IMR-90 (cell line): ENCODE data around the gene KRT34. TPM values are rescaled to one million over a fixed set of nuclear protein-coding genes. Genes with fewer than 3 reads are reported as not detected.
A peak's percentile ranks its signal among the peaks of the same experiment; 100 is the strongest.

ENCODE experiments used
- ATAC-seq: fragments of 200-7000 bp; cut with Tn5 transposase; 2 replicates; pipeline ENCODE4 v1.9.1; 2020; ENCODE audit warnings: low read depth, mild to moderate bottlenecking, moderate library complexity
- BruUV-seq: library from RNA; stranded (reverse); fragments of 400-500 nt; replicated peaks from 2 replicates; lab custom pipeline; 2021; lab: Mats Ljungman, UMichigan
- CTCF ChIA-PET: fragments of 300-600 bp; formaldehyde crosslinking; extraction: SDS; loops from one replicate; lab custom pipeline; 2021; ENCODE audit warnings: antibody characterized with exemption; lab: Yijun Ruan, JAX
- POLR2A ChIA-PET: fragments of 300-600 bp; sonication (Branson Sonifier 250); formaldehyde crosslinking; loops from one replicate; lab custom pipeline; 2022; ENCODE audit warnings: antibody characterized with exemption; ENCODE audit not compliant: unreplicated experiment; lab: Charles Lee
- DNase-seq: peaks from one replicate; pipeline ENCODE4 v3.0.0; 2013
- H2AFZ ChIP-seq: replicated peaks from 2 replicates; pipeline ENCODE3; 2013; ENCODE audit warnings: low read length, mild to moderate bottlenecking; ENCODE audit not compliant: poor library complexity
- H2AK5ac ChIP-seq: 2 replicates; pipeline ENCODE4 v1.6.1; 2013; ENCODE audit warnings: low read depth, low read length, inconsistent platforms
- H2AK9ac ChIP-seq: replicated peaks from 2 replicates; pipeline ENCODE3; 2013; ENCODE audit warnings: mild to moderate bottlenecking, low read depth, low read length, moderate library complexity; ENCODE audit not compliant: poor library complexity
- H2BK120ac ChIP-seq: 2 replicates; pipeline ENCODE4 v1.6.1; 2013; ENCODE audit warnings: low read depth, low read length, inconsistent platforms
- H2BK15ac ChIP-seq: 3 replicates; pipeline ENCODE4 v1.6.1; 2013; ENCODE audit warnings: low read depth, low read length, inconsistent platforms
- H2BK20ac ChIP-seq: 2 replicates; pipeline ENCODE4 v1.6.1; 2013; ENCODE audit warnings: low read depth, mild to moderate bottlenecking, inconsistent platforms, low read length, moderate library complexity
- H2BK5ac ChIP-seq: 2 replicates; pipeline ENCODE4 v1.6.1; 2013; ENCODE audit warnings: mild to moderate bottlenecking, low read depth, low read length, inconsistent platforms; ENCODE audit not compliant: poor library complexity, severe bottlenecking
- H3K14ac ChIP-seq: replicated peaks from 2 replicates; pipeline ENCODE4 v1.6.1; 2013; ENCODE audit warnings: low read depth, low read length, inconsistent platforms
- H3K18ac ChIP-seq: 2 replicates; pipeline ENCODE4 v1.6.1; 2013; ENCODE audit warnings: low read depth, low read length, control low read depth
- H3K23ac ChIP-seq: 2 replicates; pipeline ENCODE4 v1.6.1; 2013; ENCODE audit warnings: low read depth, low read length, inconsistent platforms
- H3K27ac ChIP-seq: 2 replicates; pipeline ENCODE4 v1.5.1; 2013; ENCODE audit warnings: mild to moderate bottlenecking, control low read depth, low read length; ENCODE audit not compliant: insufficient read depth
- H3K27me3 ChIP-seq: 2 replicates; pipeline ENCODE4 v1.6.1; 2013; ENCODE audit warnings: low read length; ENCODE audit not compliant: control insufficient read depth, insufficient read depth
- H3K36me3 ChIP-seq: 2 replicates; pipeline ENCODE4 v1.6.1; 2013; ENCODE audit warnings: low read length, mixed read lengths; ENCODE audit not compliant: control insufficient read depth, insufficient read depth
- H3K4ac ChIP-seq: 2 replicates; pipeline ENCODE4 v1.6.1; 2013; ENCODE audit warnings: low read depth, low read length, inconsistent platforms
- H3K4me1 ChIP-seq: 2 replicates; pipeline ENCODE4 v1.6.1; 2013; ENCODE audit warnings: low read length, mixed read lengths; ENCODE audit not compliant: control insufficient read depth, insufficient read depth
- H3K4me2 ChIP-seq: 2 replicates; pipeline ENCODE4 v1.6.1; 2013; ENCODE audit warnings: low read depth, mild to moderate bottlenecking, control low read depth, low read length, moderate library complexity
- H3K4me3 ChIP-seq: 2 replicates; pipeline ENCODE4 v1.5.1; 2013; ENCODE audit warnings: low read depth, mild to moderate bottlenecking, control low read depth, low read length, moderate library complexity; ENCODE audit not compliant: insufficient read depth
- H3K56ac ChIP-seq: 2 replicates; pipeline ENCODE4 v1.6.1; 2013; ENCODE audit warnings: low read length, inconsistent platforms; ENCODE audit not compliant: insufficient read depth; ENCODE audit errors: extremely low read depth
- H3K79me1 ChIP-seq, 2 experiments: 2 replicates each; pipeline ENCODE4 v1.6.1; 2013; ENCODE audit warnings: low read length in 2 of 2, inconsistent platforms in 1 of 2, low read depth in 1 of 2
- H3K9ac ChIP-seq: 2 replicates; pipeline ENCODE4 v1.6.1; 2013; ENCODE audit warnings: low read depth, low read length, control low read depth
- H3K9me1 ChIP-seq: 2 replicates; pipeline ENCODE4 v1.6.1; 2013; ENCODE audit warnings: low read length, inconsistent platforms; ENCODE audit not compliant: insufficient read depth
- H3K9me3 ChIP-seq: 2 replicates; pipeline ENCODE4 v1.6.1; 2013; ENCODE audit warnings: low read length; ENCODE audit not compliant: control insufficient read depth, insufficient read depth
- H4K20me1 ChIP-seq: 2 replicates; pipeline ENCODE4 v1.6.1; 2013; ENCODE audit warnings: low read length, inconsistent platforms; ENCODE audit not compliant: insufficient read depth
- H4K5ac ChIP-seq: 2 replicates; pipeline ENCODE4 v1.6.1; 2013; ENCODE audit warnings: mild to moderate bottlenecking, low read depth, low read length, control low read depth
- H4K8ac ChIP-seq, 2 experiments: 2 replicates each; pipeline ENCODE4 v1.6.1; 2013; ENCODE audit warnings: low read depth in 2 of 2, low read length in 2 of 2, control low read depth in 1 of 2, inconsistent platforms in 1 of 2
- H4K91ac ChIP-seq: 2 replicates; pipeline ENCODE4 v1.6.1; 2013; ENCODE audit warnings: low read depth, low read length, inconsistent platforms; ENCODE audit not compliant: insufficient read depth
- BHLHE40 ChIP-seq: fragments of 150-350 bp; IDR thresholded peaks from 2 replicates; pipeline ENCODE4 v1.6.1; 2016; ENCODE audit warnings: mild to moderate bottlenecking, low read depth, low read length
- CTCF ChIP-seq: conservative IDR thresholded peaks from 2 replicates; pipeline ENCODE4 v1.5.1; 2012; ENCODE audit warnings: mild to moderate bottlenecking, low read depth, low read length, improper control_type of control experiment
- FOS ChIP-seq: fragments of 150-350 bp; IDR thresholded peaks from 2 replicates; pipeline ENCODE4 v1.6.1; 2016; ENCODE audit warnings: low read depth, low read length
- MXI1 ChIP-seq: IDR thresholded peaks from 2 replicates; pipeline ENCODE4 v1.6.1; 2012; ENCODE audit warnings: low read depth, mild to moderate bottlenecking, low read length, moderate library complexity, borderline replicate concordance
- NFE2L2 ChIP-seq: fragments of 150-350 bp; IDR thresholded peaks from 2 replicates; pipeline ENCODE4 v1.6.1; 2016; ENCODE audit warnings: low read depth, mild to moderate bottlenecking, low read length
- POLR2A ChIP-seq: IDR thresholded peaks from 2 replicates; pipeline ENCODE4 v1.6.1; 2012; ENCODE audit warnings: mild to moderate bottlenecking, low read depth, low read length
- RFX5 ChIP-seq: IDR thresholded peaks from 2 replicates; pipeline ENCODE4 v1.8.0; 2012; ENCODE audit warnings: low read depth, mild to moderate bottlenecking, low read length, moderate library complexity
- WGBS, 2 experiments: methylation state at CpG; one replicate each; pipeline versions ENCODE4 v1.1.5 to v1.1.7; 2013; ENCODE audit warnings: missing lambda C conversion rate in 2 of 2; ENCODE audit not compliant: insufficient read length in 1 of 2; ENCODE audit errors: extremely low coverage in 2 of 2; 5-methylcytosine and 5-hydroxymethylcytosine counted together
- dilution Hi-C: fragments of 300-500 bp; cut with HindIII; formaldehyde crosslinking; loops from one replicate; pipeline ENCODE4 v1.14.3; 2018; ENCODE audit warnings: low sequenced_read_pairs; ENCODE audit not compliant: unreplicated experiment
- in situ Hi-C: fragments of 300-500 bp; cut with MboI; formaldehyde crosslinking; loops from 3 replicates; pipeline ENCODE4 v1.14.3; 2019; ENCODE audit warnings: low sequenced_read_pairs, inconsistent platforms, mixed read lengths
- intact Hi-C: fragments of 100-400 bp; cut with micrococcal nuclease; formaldehyde crosslinking; loops from 2 replicates; pipeline ENCODE4 v1.10.0; 2022
- polyA plus RNA-seq, 3 experiments: library from polyadenylated mRNA; depleted of rRNA; stranded (reverse); fragments of >200 nt; gene quantifications; 2 replicates each; pipeline ENCODE4 v1.2.3, GENCODE V29; 2012; ENCODE audit warnings: low replicate concordance in 1 of 3
- total RNA-seq: library from RNA; depleted of rRNA; stranded (reverse); fragments of >200 nt; gene quantifications from 2 replicates; pipeline ENCODE4 v1.2.3, GENCODE V29; 2012
- TF ChIP-seq, protein P1 (sequence below): fragments of 150-350 bp; IDR thresholded peaks from 2 replicates; pipeline ENCODE4 v1.6.1; 2017; ENCODE audit warnings: mild to moderate bottlenecking, antibody characterized with exemption, low read length, low read depth

The KRT34 gene
- total and polyA plus RNA-seq, 2 of the 4 experiments (the other 2 are of a cell fraction), result 3.4 to 3.6 TPM

- Histone ChIP-seq H2BK120ac (peak overlapping the region; percentile 77; the same call in 1 of the 2 replicates), H3K4ac (peak overlapping the region; percentile 49; the same call in 1 of the 2 replicates), H3K36me3 (no peaks in the 10 kb centered on the region), H3K9me3 (no peaks in the 10 kb centered on the region), H4K91ac (no peak overlapping the region), H3K56ac (no peak overlapping the region), H4K20me1 (no peaks in the 10 kb centered on the region), H2BK20ac (peak overlapping the region; percentile 72; the same call in 1 of the 2 replicates), H3K4me3 (no peak overlapping the region), H3K79me1 (no peaks in the 10 kb centered on the region), H2AFZ (no peak overlapping the region), H3K14ac (peak overlapping the region; percentile 41; the same call in 1 of the 2 replicates), H2BK15ac (no peak overlapping the region; the same call in 2 of the 3 replicates), H2BK5ac (no peak overlapping the region), H3K9me1 (no peaks in the 10 kb centered on the region; the same call in 1 of the 2 replicates), H3K27me3 (no peaks in the 10 kb centered on the region), H3K4me1 (peaks cover 5% of the 10 kb centered on the region; the same call in 1 of the 2 replicates), H2AK9ac (no peak overlapping the region), H3K18ac (no peak overlapping the region), H3K4me2 (no peak overlapping the region), H4K5ac (no peak overlapping the region), H2AK5ac (no peak overlapping the region), H3K23ac (no peak overlapping the region), H3K9ac (no peak overlapping the region), H4K8ac (no peak overlapping the region), H3K27ac (no peak overlapping the region)
- ChIA-PET POLR2A (no interaction called here), CTCF (no interaction called here)
- BruUV-seq, result no TSS peak
- WGBS, 2 experiments, result 60% methylated on average over 2 of the region's 10 CpGs; no CpG with 5 or more reads in 1 of the 2 experiments
- dilution Hi-C loops, result no loop called here
- TF ChIP-seq NFE2L2 (no peak), FOS (no peak), RFX5 (no peak), BHLHE40 (no peak), POLR2A (no peak), MXI1 (no peak), CTCF (no peak)
- TF ChIP-seq, protein P1, sequence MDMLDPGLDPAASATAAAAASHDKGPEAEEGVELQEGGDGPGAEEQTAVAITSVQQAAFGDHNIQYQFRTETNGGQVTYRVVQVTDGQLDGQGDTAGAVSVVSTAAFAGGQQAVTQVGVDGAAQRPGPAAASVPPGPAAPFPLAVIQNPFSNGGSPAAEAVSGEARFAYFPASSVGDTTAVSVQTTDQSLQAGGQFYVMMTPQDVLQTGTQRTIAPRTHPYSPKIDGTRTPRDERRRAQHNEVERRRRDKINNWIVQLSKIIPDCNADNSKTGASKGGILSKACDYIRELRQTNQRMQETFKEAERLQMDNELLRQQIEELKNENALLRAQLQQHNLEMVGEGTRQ, result no peak
- DNase-seq, result peak; percentile 23
- intact Hi-C loops, result no loop called here
- in situ Hi-C loops, result no loop called here
- no peak for ATAC-seq
Measured at GRCh38 chr17:41394254-41394996, 12.3 kb upstream of the KRT34 start.
